Right atrium auricular region (tissue), 2 donors: ENCODE results near the gene NEK3. TPM values are rescaled to one million over a fixed set of nuclear protein-coding genes. Genes with fewer than 3 reads are reported as not detected.

ENCODE experiments used
- DNase-seq: peaks from one replicate; pipeline ENCODE4 v3.0.0-alpha.2; 2019; ENCODE audit warnings: low spot score
- H3K27ac ChIP-seq, 2 donors: fragments of 200-600 bp; sonication (generic); 1 replicate in 1 of 2; 2 replicates in 1 of 2; pipeline ENCODE4 v1.5.1; 2016 to 2019
- H3K27me3 ChIP-seq, 2 donors: fragments of 200-600 bp; sonication (generic); one replicate each; pipeline versions ENCODE4 v1.5.1 to v1.6.0; 2017 to 2019
- H3K36me3 ChIP-seq: fragments of 200-600 bp; sonication (generic); one replicate; pipeline ENCODE4 v1.5.1; 2016
- H3K4me1 ChIP-seq, 2 donors: fragments of 200-600 bp; sonication (generic); one replicate each; pipeline versions ENCODE4 v1.5.1 to v1.6.0; 2017 to 2019
- H3K4me3 ChIP-seq, 2 donors: fragments of 200-600 bp; sonication (generic); 1 replicate in 1 of 2; 2 replicates in 1 of 2; pipeline ENCODE4 v1.5.1; 2017 to 2019; ENCODE audit warnings: mild to moderate bottlenecking in 1 of 2, moderate library complexity in 1 of 2
- H3K9me3 ChIP-seq, 2 donors: fragments of 200-600 bp; sonication (generic); one replicate each; pipeline ENCODE4 v1.5.1; 2019
- total RNA-seq, 2 donors: library from RNA; depleted of rRNA; stranded (reverse); fragments of >200 nt; gene quantifications; one replicate each; pipeline ENCODE4 v1.1.0, GENCODE V29; 2016
- TF ChIP-seq, protein P1 (sequence below), 2 donors: fragments of 200-600 bp; sonication (generic); IDR thresholded peaks; one replicate each; pipeline ENCODE4 v1.5.1; 2019; ENCODE audit warnings: antibody characterized with exemption in 2 of 2

Gene NEK3
- total RNA-seq, 2 donors from 2014 or later, result 4.0 to 9.2 TPM

- H3K36me3 ChIP-seq, result peaks cover 34% of the 10 kb centered on the region
- TF ChIP-seq, protein P1, sequence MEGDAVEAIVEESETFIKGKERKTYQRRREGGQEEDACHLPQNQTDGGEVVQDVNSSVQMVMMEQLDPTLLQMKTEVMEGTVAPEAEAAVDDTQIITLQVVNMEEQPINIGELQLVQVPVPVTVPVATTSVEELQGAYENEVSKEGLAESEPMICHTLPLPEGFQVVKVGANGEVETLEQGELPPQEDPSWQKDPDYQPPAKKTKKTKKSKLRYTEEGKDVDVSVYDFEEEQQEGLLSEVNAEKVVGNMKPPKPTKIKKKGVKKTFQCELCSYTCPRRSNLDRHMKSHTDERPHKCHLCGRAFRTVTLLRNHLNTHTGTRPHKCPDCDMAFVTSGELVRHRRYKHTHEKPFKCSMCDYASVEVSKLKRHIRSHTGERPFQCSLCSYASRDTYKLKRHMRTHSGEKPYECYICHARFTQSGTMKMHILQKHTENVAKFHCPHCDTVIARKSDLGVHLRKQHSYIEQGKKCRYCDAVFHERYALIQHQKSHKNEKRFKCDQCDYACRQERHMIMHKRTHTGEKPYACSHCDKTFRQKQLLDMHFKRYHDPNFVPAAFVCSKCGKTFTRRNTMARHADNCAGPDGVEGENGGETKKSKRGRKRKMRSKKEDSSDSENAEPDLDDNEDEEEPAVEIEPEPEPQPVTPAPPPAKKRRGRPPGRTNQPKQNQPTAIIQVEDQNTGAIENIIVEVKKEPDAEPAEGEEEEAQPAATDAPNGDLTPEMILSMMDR (IDR thresholded peaks at IDR 0.05), result no peak
- no peaks in the 10 kb centered on the region for H3K4me1 ChIP-seq
- H3K27me3 ChIP-seq, result no peaks in the 10 kb centered on the region
- no peak overlapping the region for H3K27ac ChIP-seq
- H3K9me3 ChIP-seq, result no peaks in the 10 kb centered on the region
- H3K4me3 ChIP-seq, result no peak overlapping the region
- no peak for DNase-seq
Observed at GRCh38 chr13:52137489-52137888, 21.9 kb downstream of the NEK3 start.

DNA sequence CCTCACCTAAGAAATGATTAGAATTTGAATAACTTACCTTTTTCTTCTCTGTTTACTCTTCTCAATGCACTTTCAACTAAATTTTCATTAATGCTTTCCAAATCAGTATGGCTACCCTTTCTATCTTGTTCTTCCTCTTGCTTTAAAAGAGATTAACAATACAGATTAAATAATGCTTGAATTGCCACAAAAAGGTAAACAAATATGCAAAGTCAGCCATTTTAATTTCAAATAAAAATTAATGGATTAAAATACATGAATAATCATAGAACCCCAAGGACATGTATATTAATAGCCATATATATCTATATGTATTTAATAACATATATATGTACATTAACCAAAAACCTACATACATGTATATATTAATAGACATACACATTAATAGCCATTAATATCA, 22.6 kb downstream of the NEK3 start:
- no peak overlapping the region for H3K27ac ChIP-seq
- no peak for DNase-seq
- no peaks in the 10 kb centered on the region for H3K27me3 ChIP-seq
- H3K9me3 ChIP-seq, result no peaks in the 10 kb centered on the region
- peaks cover 41% of the 10 kb centered on the region for H3K36me3 ChIP-seq
- H3K4me1 ChIP-seq, result no peaks in the 10 kb centered on the region
- TF ChIP-seq, protein P1 (IDR thresholded peaks at IDR 0.05), result no peak
- H3K4me3 ChIP-seq, result no peak overlapping the region

DNA sequence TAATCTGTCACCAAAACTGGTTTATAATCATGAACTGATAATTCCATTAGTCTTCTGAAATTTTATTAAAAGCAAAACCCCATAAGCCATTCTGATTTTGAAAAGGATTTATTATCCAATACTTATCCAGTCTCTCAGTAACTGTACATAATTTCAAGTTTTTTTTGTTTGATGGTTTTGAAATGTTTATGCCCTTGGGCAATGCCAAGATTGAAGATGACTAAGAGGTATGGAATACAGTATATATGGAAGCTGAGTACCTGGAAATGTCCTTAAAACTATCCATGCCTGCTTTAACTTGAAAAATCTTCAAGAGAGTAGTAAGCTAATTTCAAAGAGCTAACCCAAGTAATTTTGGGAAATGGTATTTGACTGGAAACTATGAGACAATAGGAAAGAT, 28.8 kb downstream of the NEK3 start:
- Histone ChIP-seq H3K27ac (no peak overlapping the region), H3K9me3 (no peaks in the 10 kb centered on the region), H3K36me3 (peaks cover 30% of the 10 kb centered on the region), H3K4me1 (peaks cover 0 to 8% of the 10 kb centered on the region in 2 donors), H3K27me3 (no peaks in the 10 kb centered on the region), H3K4me3 (no peak overlapping the region)
- TF ChIP-seq, protein P1 (IDR thresholded peaks at IDR 0.05), result no peak
- DNase-seq, result no peak

DNA sequence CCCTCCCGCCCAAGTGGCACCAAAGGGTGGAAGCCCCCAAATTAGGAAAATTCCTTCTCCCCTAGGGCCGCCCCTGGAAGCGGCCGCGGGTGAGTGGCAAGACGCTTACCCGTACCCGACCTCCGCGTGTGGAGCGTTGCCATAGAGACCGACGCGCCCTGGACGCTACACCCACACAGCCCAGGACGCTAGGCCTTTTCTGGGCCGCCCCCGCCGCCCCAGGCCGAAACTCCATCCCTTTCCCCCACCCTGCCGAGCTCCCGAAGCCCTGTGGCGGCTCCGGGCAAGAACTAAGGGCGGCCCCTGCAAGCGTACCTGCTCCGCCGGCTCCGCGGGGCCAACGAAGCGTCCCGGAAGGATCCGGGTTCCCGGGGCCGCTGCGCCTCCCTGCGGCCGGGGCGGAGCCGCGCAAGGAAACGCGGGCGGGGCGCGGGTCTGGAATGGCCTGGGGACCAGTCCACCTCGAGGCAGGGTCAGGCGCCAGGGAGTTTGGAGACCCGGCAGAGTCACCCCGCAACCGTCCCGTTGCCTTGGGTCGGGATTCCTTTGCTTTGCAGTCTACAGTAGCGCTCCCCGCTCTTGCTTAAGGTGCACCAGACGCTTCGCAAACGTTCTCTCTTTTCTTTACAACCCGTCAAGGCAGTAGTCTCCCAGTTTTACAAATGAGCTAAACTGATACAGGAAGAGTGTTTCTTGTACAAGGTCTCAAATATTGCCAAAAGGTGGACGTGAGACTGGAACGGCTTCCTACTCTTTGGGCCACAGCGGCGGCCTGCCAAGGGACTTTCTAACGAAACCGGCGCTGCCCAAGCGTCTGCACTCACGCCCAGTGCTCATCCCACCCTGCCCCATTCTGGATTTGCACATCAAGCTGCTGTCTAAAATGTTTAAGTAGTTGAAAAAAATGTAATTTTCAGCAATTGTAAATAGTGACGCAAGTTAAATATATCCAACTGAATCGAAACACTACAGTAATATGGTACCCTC, 30.4 kb downstream of the NEK3 start, which contains the start of gene NEK5:
TSS of gene NEK5 (minus strand) at position 360 of the 987 bp plus-strand sequence. CDS start 1,591 bp downstream, outside the sequence.
- peaks cover 23% of the 10 kb centered on the region for H3K36me3 ChIP-seq
- H3K9me3 ChIP-seq, result no peaks in the 10 kb centered on the region
- H3K4me3 ChIP-seq, result peak within 1 kb of the TSS; percentile 50 to 66
- DNase-seq, result no peak
- TF ChIP-seq, protein P1 (IDR thresholded peaks at IDR 0.05), result peak; percentile 84 to 90
- H3K27ac ChIP-seq, result peak within 1 kb of the TSS in 1 of 2 donors; percentile 18
- H3K27me3 ChIP-seq, result no peaks in the 10 kb centered on the region
- H3K4me1 ChIP-seq, result peaks cover 0 to 8% of the 10 kb centered on the region in 2 donors

GRCh38 chr13:52127783-52128702, 31.4 kb downstream of the NEK3 start:
- no peak for DNase-seq
- peak overlapping the region in 1 of 2 donors; percentile 18 for H3K27ac ChIP-seq

More at GRCh38 chr13:52127783-52128702, 31.4 kb downstream of the NEK3 start:
- Histone ChIP-seq H3K4me1 (peaks cover 0 to 8% of the 10 kb centered on the region in 2 donors), H3K36me3 (peaks cover 21% of the 10 kb centered on the region), H3K4me3 (peak overlapping the region; percentile 50 to 66), H3K27me3 (no peaks in the 10 kb centered on the region), H3K9me3 (no peaks in the 10 kb centered on the region)
- TF ChIP-seq, protein P1 (IDR thresholded peaks at IDR 0.05), result peak; percentile 79 to 88
